Activated T-cell treated with anti-CD3 and anti-CD28 coated beads for 24 hours (primary cell): Measurements from ENCODE around the gene MAPRE3.
A peak's percentile ranks its signal among the peaks of the same experiment; 100 is the strongest.

Source experiments
- DNase-seq: peaks from one replicate; pipeline ENCODE4 v3.0.0-alpha.2; 2020; ENCODE audit warnings: low read depth

Gene MAPRE3

GRCh38 chr2:27014771-27015433, 44.5 kb downstream of the MAPRE3 start:
- DNase-seq: no peak

GRCh38 chr2:27016801-27017325, 46.4 kb downstream of the MAPRE3 start:
- DNase-seq: peak; percentile 32

- no peak for DNase-seq
Observed at GRCh38 chr2:27018142-27018541, 47.7 kb downstream of the MAPRE3 start.

- DNase-seq: no peak
Observed at GRCh38 chr2:27019459-27019858, 49.0 kb downstream of the MAPRE3 start.

- DNase-seq: no peak
Observed at GRCh38 chr2:27019931-27020855, 49.8 kb downstream of the MAPRE3 start.

GRCh38 chr2:27021253-27022049, 51.0 kb downstream of the MAPRE3 start:
- no peak for DNase-seq

- DNase-seq: no peak
Observed at GRCh38 chr2:27023740-27024139, 53.3 kb downstream of the MAPRE3 start.

GRCh38 chr2:27024188-27024587, 53.8 kb downstream of the MAPRE3 start:
- no peak for DNase-seq

- no peak for DNase-seq
Observed at GRCh38 chr2:27024812-27025211, 54.4 kb downstream of the MAPRE3 start.

GRCh38 chr2:27025281-27025800, 54.9 kb downstream of the MAPRE3 start:
- no peak for DNase-seq

GRCh38 chr2:27025861-27026851, 55.7 kb downstream of the MAPRE3 start:
- DNase-seq: no peak

- no peak for DNase-seq
Observed at GRCh38 chr2:27027211-27027651, 56.8 kb downstream of the MAPRE3 start.

- no peak for DNase-seq
Observed at GRCh38 chr2:27029051-27029450, 58.6 kb downstream of the MAPRE3 start.

GRCh38 chr2:27032495-27033252, 62.2 kb downstream of the MAPRE3 start, which contains the start of gene TMEM214:
Gene TMEM214, plus strand, starts transcription at chr2:27032965. Its CDS starts 51 bp downstream, at chr2:27033016.
- peak; percentile 74 for DNase-seq

GRCh38 chr2:27033253-27033852, 62.9 kb downstream of the MAPRE3 start:
- DNase-seq: no peak

GRCh38 chr2:27038012-27038411, 67.6 kb downstream of the MAPRE3 start:
- DNase-seq: no peak

- DNase-seq: no peak
Observed at GRCh38 chr2:27038631-27039339, 68.3 kb downstream of the MAPRE3 start.

GRCh38 chr2:27039426-27039825, 69.0 kb downstream of the MAPRE3 start:
- no peak for DNase-seq

GRCh38 chr2:27039871-27040270, 69.4 kb downstream of the MAPRE3 start:
- DNase-seq: no peak
